GM23248 (cell line): ENCODE data around the gene SYDE2. TPM values are rescaled to one million over a fixed set of nuclear protein-coding genes. Genes with fewer than 3 reads are reported as not detected.

ENCODE experiments used
- DNase-seq: peaks from one replicate; pipeline ENCODE4 v3.0.0-alpha.2; 2015
- H2AFZ ChIP-seq: fragments of 200-600 bp; sonication (generic); 2 replicates; pipeline ENCODE4 v1.6.1; 2016; ENCODE audit warnings: antibody characterized with exemption
- H3F3A ChIP-seq: fragments of 200-600 bp; sonication (generic); 2 replicates; pipeline ENCODE4 v1.6.1; 2016; ENCODE audit warnings: mild to moderate bottlenecking, antibody characterized with exemption, mixed run types; ENCODE audit not compliant: insufficient read depth
- H3K27ac ChIP-seq: fragments of 200-600 bp; sonication (generic); 2 replicates; pipeline ENCODE4 v1.5.1; 2016; ENCODE audit warnings: mild to moderate bottlenecking
- H3K27me3 ChIP-seq: fragments of 200-600 bp; sonication (generic); replicated peaks from 2 replicates; pipeline ENCODE4 v1.6.1; 2016; ENCODE audit warnings: mild to moderate bottlenecking; ENCODE audit not compliant: insufficient read depth
- H3K36me3 ChIP-seq: fragments of 200-600 bp; sonication (generic); 2 replicates; pipeline ENCODE4 v1.6.1; 2016; ENCODE audit warnings: low read depth, mild to moderate bottlenecking
- H3K4me1 ChIP-seq: fragments of 200-600 bp; sonication (generic); 2 replicates; pipeline ENCODE4 v1.6.1; 2016; ENCODE audit warnings: mild to moderate bottlenecking; ENCODE audit not compliant: insufficient read depth
- H3K4me2 ChIP-seq: fragments of 200-600 bp; sonication (generic); one replicate; pipeline ENCODE4 v1.6.1; 2016; ENCODE audit warnings: mild to moderate bottlenecking; ENCODE audit not compliant: unreplicated experiment
- H3K4me3 ChIP-seq: fragments of 200-600 bp; sonication (generic); 2 replicates; pipeline ENCODE4 v1.5.1; 2016; ENCODE audit warnings: mild to moderate bottlenecking
- H3K79me2 ChIP-seq: fragments of 200-600 bp; sonication (generic); 2 replicates; pipeline ENCODE4 v1.6.1; 2016; ENCODE audit warnings: mild to moderate bottlenecking; ENCODE audit not compliant: insufficient read depth
- H3K9ac ChIP-seq: fragments of 200-600 bp; sonication (generic); 2 replicates; pipeline ENCODE4 v1.6.1; 2016; ENCODE audit warnings: mild to moderate bottlenecking
- H3K9me2 ChIP-seq: fragments of 200-600 bp; sonication (generic); 2 replicates; pipeline ENCODE4 v1.6.1; 2016; ENCODE audit warnings: mixed run types, mild to moderate bottlenecking, moderate library complexity; ENCODE audit not compliant: insufficient read depth
- H3K9me3 ChIP-seq: fragments of 200-600 bp; sonication (generic); one replicate; pipeline ENCODE4 v1.6.1; 2017; ENCODE audit warnings: low read depth
- H4K20me1 ChIP-seq: fragments of 200-600 bp; sonication (generic); 2 replicates; pipeline ENCODE4 v1.6.0; 2016; ENCODE audit not compliant: insufficient read depth
- EZH2 ChIP-seq: fragments of 200-600 bp; sonication (generic); IDR thresholded peaks from 2 replicates; pipeline ENCODE4 v1.6.1; 2018; ENCODE audit warnings: antibody characterized with exemption, mild to moderate bottlenecking; ENCODE audit not compliant: insufficient read depth, poor library complexity, severe bottlenecking
- EZH2phosphoT487 ChIP-seq: fragments of 200-600 bp; sonication (generic); IDR thresholded peaks from 2 replicates; pipeline ENCODE4 v1.6.1; 2018; ENCODE audit warnings: antibody characterized with exemption, moderate library complexity, mild to moderate bottlenecking, low read depth; ENCODE audit not compliant: insufficient read depth
- WGBS, 2 experiments: methylation state at CpG; one replicate each; pipeline ENCODE4 v1.1.6; 2015 to 2017; ENCODE audit warnings: low lambda C conversion rate in 2 of 2, low coverage in 1 of 2; ENCODE audit errors: missing lambda C conversion rate in 2 of 2; 5-methylcytosine and 5-hydroxymethylcytosine counted together
- in situ Hi-C: fragments of 300-500 bp; cut with MboI; formaldehyde crosslinking; loops from 2 replicates; pipeline ENCODE4 v1.15.0; 2020
- polyA plus RNA-seq: library from polyadenylated mRNA; unstranded; fragments of >200 nt; fragmentation: Nextera tagmentation; extraction: Ambion mirVana; gene quantifications from 2 replicates; pipeline ENCODE4 v1.2.1, GENCODE V29; 2016
- total RNA-seq: library from RNA; depleted of rRNA; stranded (reverse); fragments of >200 nt; shearing (Covaris generic); gene quantifications from 2 replicates; pipeline ENCODE4 v1.2.3, GENCODE V29; 2014

The SYDE2 gene
- total and polyA plus RNA-seq, 2 experiments from 2014 or later: 1.4 to 6.7 TPM

- H3K4me3 ChIP-seq: no peak overlapping the region
- H3F3A ChIP-seq: peaks cover 13% of the 10 kb centered on the region; the same call in 1 of the 2 replicates
- H3K4me1 ChIP-seq: peaks cover 14% of the 10 kb centered on the region; the same call in 1 of the 2 replicates
- H3K36me3 ChIP-seq: no peaks in the 10 kb centered on the region
- DNase-seq: no peak
- H3K27ac ChIP-seq: no peak overlapping the region
- H4K20me1 ChIP-seq: no peaks in the 10 kb centered on the region
- in situ Hi-C loops: no loop called here
- H3K27me3 ChIP-seq: no peaks in the 10 kb centered on the region
- H3K9me2 ChIP-seq: no peaks in the 10 kb centered on the region
- WGBS, 2 experiments: 45 to 55% methylated on average over 1 of the region's 1 CpG
- H3K9me3 ChIP-seq: no peaks in the 10 kb centered on the region
- H2AFZ ChIP-seq: no peak overlapping the region
- TF ChIP-seq EZH2phosphoT487: no peak
- TF ChIP-seq EZH2: no peak
- H3K4me2 ChIP-seq: no peak overlapping the region
- H3K79me2 ChIP-seq: no peaks in the 10 kb centered on the region
- H3K9ac ChIP-seq: no peak overlapping the region
These were observed 74.9 kb downstream of the SYDE2 start for GRCh38 chr1:85125891-85126290.

DNA sequence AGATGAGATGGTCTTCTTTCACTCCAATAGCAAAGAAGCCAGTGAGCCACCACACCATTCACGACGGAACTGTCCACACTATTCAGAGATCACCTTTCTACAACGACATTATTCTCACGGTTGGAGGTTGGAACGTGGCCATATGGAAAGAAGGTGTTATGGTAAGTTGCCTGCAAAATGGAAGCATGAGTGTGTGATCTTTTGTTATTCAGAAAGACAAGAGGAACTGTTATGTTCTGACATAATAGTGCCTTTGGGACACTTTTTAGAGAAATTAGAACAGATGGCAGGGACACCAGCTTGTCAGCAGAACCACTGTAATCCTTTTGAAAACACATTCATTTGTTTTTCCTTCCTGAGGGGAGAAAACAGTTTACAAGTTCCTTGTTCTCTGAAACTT lies 76.7 kb downstream of the SYDE2 start:
- Histone ChIP-seq H3K79me2 (no peaks in the 10 kb centered on the region), H2AFZ (no peak overlapping the region), H3K4me2 (no peak overlapping the region), H3K36me3 (no peaks in the 10 kb centered on the region), H4K20me1 (no peaks in the 10 kb centered on the region), H3K27ac (no peak overlapping the region), H3K9ac (no peak overlapping the region), H3F3A (peaks cover 13% of the 10 kb centered on the region; the same call in 1 of the 2 replicates), H3K4me1 (peaks cover 14% of the 10 kb centered on the region; the same call in 1 of the 2 replicates), H3K27me3 (no peaks in the 10 kb centered on the region), H3K4me3 (no peak overlapping the region), H3K9me2 (no peaks in the 10 kb centered on the region), H3K9me3 (no peaks in the 10 kb centered on the region)
- no peak for DNase-seq
- no peak for TF ChIP-seq EZH2phosphoT487
- no peak for TF ChIP-seq EZH2
- in situ Hi-C loops: no loop called here
- 65 to 66% methylated on average over 5 of the region's 5 CpGs for WGBS, 2 experiments

GRCh38 chr1:85122169-85122568 lies 78.6 kb downstream of the SYDE2 start:
- no peaks in the 10 kb centered on the region for H4K20me1 ChIP-seq
- H3K79me2 ChIP-seq: no peaks in the 10 kb centered on the region
- no peak overlapping the region for H3K27ac ChIP-seq
- no peak overlapping the region for H3K4me3 ChIP-seq
- H3K9me2 ChIP-seq: no peaks in the 10 kb centered on the region
- H3K4me1 ChIP-seq: peaks cover 14% of the 10 kb centered on the region
- H3K9me3 ChIP-seq: no peaks in the 10 kb centered on the region
- WGBS, 2 experiments: 65 to 85% methylated on average over 2 of the region's 2 CpGs
- in situ Hi-C loops: no loop called here
- no peak overlapping the region for H3K4me2 ChIP-seq
- no peaks in the 10 kb centered on the region for H3K36me3 ChIP-seq
- H3K27me3 ChIP-seq: no peaks in the 10 kb centered on the region
- TF ChIP-seq EZH2phosphoT487 (no peak), EZH2 (no peak)
- H3K9ac ChIP-seq: no peak overlapping the region
- peak; percentile 0 for DNase-seq
- H2AFZ ChIP-seq: no peak overlapping the region
- H3F3A ChIP-seq: 0 out of 2 replicates have a peak, but pooled peaks cover 17% of the 10 kb centered on the region

DNA sequence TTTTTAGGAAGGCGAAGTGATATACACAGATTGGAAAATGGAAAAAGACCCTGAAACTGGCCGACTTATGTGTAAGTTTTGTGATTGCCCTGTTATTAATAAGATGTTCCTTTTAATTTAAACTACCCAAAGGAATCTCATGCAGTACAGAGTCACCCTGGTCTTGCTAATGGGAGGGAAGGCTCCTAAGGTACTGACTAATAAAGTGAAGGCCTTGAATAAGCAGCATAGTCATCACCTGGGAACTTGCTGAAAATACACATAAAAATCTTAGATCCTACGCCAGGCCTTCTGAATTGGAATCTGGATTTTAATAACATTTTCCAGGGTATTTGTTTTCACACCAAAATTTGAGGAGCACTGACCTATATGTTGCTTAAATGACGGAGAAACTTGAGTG lies 79.1 kb downstream of the SYDE2 start:
- DNase-seq: peak; percentile 72
- Histone ChIP-seq H3K4me1 (peaks cover 15% of the 10 kb centered on the region), H3K9ac (no peak overlapping the region), H3K4me2 (no peak overlapping the region), H4K20me1 (no peaks in the 10 kb centered on the region), H3K4me3 (no peak overlapping the region), H3K79me2 (no peaks in the 10 kb centered on the region), H3K27me3 (no peaks in the 10 kb centered on the region), H3F3A (0 out of 2 replicates have a peak, but pooled peaks cover 17% of the 10 kb centered on the region), H3K36me3 (no peaks in the 10 kb centered on the region), H3K9me3 (no peaks in the 10 kb centered on the region), H3K9me2 (no peaks in the 10 kb centered on the region), H2AFZ (no peak overlapping the region), H3K27ac (no peak overlapping the region)
- WGBS, 2 experiments: 88 to 92% methylated on average over 4 of the region's 4 CpGs
- no peak for TF ChIP-seq EZH2phosphoT487
- TF ChIP-seq EZH2: no peak
- in situ Hi-C loops: no loop called here
